Measurements from ENCODE around the gene HIVEP2. TPM values are rescaled to one million over a fixed set of nuclear protein-coding genes. Genes with fewer than 3 reads are reported as not detected.

The HIVEP2 gene
- total RNA-seq, 2 donors from 2014 or later: 1.7 to 2.4 TPM

DNA sequence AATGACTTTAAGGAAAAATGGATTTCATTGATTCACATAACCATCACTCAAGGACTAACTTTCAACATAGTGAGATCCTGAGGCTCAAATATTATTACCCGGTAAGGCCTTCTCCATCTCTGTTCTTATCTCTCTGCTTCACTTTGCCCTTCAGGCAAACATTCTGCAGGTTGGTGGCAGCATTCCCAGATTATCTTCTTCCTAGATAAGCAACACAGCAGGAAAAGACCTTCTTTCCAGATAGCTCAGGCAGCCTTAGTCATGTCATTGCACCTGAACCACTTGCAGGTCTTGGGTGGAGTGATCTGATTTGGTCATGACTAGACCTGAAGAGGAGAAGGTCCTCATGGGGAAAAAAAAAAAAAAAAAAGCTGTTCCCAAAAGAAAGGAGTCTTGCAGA lies 5.3 kb upstream of the HIVEP2 start:
- no peak overlapping the region for H3K27ac Mint-ChIP-seq
- Histone ChIP-seq H3K27me3 (ENCODE audit: control insufficient read depth, insufficient read depth, low read length, poor library complexity, severe bottlenecking) (peaks cover 76% of the 10 kb centered on the region), H3K9me3 (ENCODE audit: control insufficient read depth, low read length) (no peaks in the 10 kb centered on the region), H3K36me3 (ENCODE audit: control insufficient read depth, insufficient read depth, low read length) (no peaks in the 10 kb centered on the region), H3K27ac (ENCODE audit: low read depth, low read length) (no peak overlapping the region), H3K4me3 (ENCODE audit: low read length) (no peak overlapping the region), H3K9ac (ENCODE audit: extremely low read depth, low read length, poor library complexity, severe bottlenecking) (no peak overlapping the region), H3K4me1 (ENCODE audit: control insufficient read depth, insufficient read depth, low read length) (no peaks in the 10 kb centered on the region)
- peaks cover 11% of the 10 kb centered on the region for H3K4me1 Mint-ChIP-seq
- no peak overlapping the region for H3K4me3 Mint-ChIP-seq
- 43 to 52% methylated on average over 1 of the region's 1 CpG for WGBS, 2 experiments (ENCODE audit: insufficient coverage in 1 of 2, insufficient read length in 1 of 2)
- H3K36me3 Mint-ChIP-seq (ENCODE audit: low read depth): no peaks in the 10 kb centered on the region
- TF ChIP-seq, protein P1, sequence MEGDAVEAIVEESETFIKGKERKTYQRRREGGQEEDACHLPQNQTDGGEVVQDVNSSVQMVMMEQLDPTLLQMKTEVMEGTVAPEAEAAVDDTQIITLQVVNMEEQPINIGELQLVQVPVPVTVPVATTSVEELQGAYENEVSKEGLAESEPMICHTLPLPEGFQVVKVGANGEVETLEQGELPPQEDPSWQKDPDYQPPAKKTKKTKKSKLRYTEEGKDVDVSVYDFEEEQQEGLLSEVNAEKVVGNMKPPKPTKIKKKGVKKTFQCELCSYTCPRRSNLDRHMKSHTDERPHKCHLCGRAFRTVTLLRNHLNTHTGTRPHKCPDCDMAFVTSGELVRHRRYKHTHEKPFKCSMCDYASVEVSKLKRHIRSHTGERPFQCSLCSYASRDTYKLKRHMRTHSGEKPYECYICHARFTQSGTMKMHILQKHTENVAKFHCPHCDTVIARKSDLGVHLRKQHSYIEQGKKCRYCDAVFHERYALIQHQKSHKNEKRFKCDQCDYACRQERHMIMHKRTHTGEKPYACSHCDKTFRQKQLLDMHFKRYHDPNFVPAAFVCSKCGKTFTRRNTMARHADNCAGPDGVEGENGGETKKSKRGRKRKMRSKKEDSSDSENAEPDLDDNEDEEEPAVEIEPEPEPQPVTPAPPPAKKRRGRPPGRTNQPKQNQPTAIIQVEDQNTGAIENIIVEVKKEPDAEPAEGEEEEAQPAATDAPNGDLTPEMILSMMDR (conservative IDR thresholded peaks at IDR 0.05): no peak
- H3K9me3 Mint-ChIP-seq: no peaks in the 10 kb centered on the region
- DNase-seq: peak; percentile 57
- H3K27me3 Mint-ChIP-seq (ENCODE audit: insufficient read depth): peaks cover 64% of the 10 kb centered on the region

DNA sequence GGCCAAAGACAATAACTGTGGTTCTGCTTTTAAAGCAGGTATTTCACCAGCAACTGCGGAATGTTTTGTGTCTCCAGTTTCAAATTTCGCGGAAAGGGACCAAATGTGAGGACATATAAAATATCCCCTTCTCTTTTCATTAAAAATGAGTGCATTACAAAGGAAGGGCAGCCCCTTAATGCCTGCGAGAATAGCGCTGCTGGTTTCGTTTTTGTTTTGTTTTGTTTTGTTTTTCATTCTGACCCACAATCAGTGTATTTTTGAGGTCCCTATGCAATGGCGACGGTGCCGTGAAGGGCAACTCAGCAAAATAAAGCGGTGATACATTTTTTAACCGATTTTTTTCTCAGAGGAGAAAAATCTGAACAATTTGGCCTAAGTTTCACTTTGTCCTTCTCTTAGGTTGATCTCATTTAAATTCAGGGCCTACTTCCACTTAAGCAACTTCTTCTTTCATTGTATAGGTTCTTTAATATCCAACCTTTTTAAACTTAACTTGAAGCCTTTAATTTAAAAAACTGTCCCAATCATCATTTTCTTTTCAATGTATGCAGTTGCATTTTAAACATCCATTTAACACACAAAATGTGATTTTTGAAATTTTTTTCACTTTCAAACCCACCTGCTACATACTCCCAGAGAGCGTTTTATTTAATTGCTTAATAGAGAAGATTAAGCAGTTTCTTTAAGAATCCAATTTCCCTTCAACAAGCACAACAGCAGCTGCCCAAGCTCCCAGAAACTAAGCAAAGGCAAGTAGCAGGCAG lies 2.9 kb upstream of the HIVEP2 start:
- Histone ChIP-seq H3K9me3 (ENCODE audit: control insufficient read depth, low read length) (no peaks in the 10 kb centered on the region), H3K36me3 (ENCODE audit: control insufficient read depth, insufficient read depth, low read length) (no peaks in the 10 kb centered on the region), H3K4me1 (ENCODE audit: control insufficient read depth, insufficient read depth, low read length) (no peaks in the 10 kb centered on the region), H3K27me3 (ENCODE audit: control insufficient read depth, insufficient read depth, low read length, poor library complexity, severe bottlenecking) (peaks cover 79% of the 10 kb centered on the region), H3K9ac (ENCODE audit: extremely low read depth, low read length, poor library complexity, severe bottlenecking) (peak overlapping the region; percentile 60), H3K4me3 (ENCODE audit: low read length) (peak overlapping the region; percentile 84), H3K27ac (ENCODE audit: low read depth, low read length) (no peak overlapping the region)
- Mint-ChIP-seq H3K4me3 (peak overlapping the region; percentile 84), H3K4me1 (peaks cover 21% of the 10 kb centered on the region), H3K27ac (peak overlapping the region; percentile 52), H3K27me3 (ENCODE audit: insufficient read depth) (peaks cover 62% of the 10 kb centered on the region), H3K9me3 (no peaks in the 10 kb centered on the region), H3K36me3 (ENCODE audit: low read depth) (no peaks in the 10 kb centered on the region)
- no peak for DNase-seq
- TF ChIP-seq, protein P1 (conservative IDR thresholded peaks at IDR 0.05): no peak
- WGBS, 2 experiments (ENCODE audit: insufficient coverage in 1 of 2, insufficient read length in 1 of 2): 16 to 19% methylated on average over 9 to 12 of the region's 12 CpGs

DNA sequence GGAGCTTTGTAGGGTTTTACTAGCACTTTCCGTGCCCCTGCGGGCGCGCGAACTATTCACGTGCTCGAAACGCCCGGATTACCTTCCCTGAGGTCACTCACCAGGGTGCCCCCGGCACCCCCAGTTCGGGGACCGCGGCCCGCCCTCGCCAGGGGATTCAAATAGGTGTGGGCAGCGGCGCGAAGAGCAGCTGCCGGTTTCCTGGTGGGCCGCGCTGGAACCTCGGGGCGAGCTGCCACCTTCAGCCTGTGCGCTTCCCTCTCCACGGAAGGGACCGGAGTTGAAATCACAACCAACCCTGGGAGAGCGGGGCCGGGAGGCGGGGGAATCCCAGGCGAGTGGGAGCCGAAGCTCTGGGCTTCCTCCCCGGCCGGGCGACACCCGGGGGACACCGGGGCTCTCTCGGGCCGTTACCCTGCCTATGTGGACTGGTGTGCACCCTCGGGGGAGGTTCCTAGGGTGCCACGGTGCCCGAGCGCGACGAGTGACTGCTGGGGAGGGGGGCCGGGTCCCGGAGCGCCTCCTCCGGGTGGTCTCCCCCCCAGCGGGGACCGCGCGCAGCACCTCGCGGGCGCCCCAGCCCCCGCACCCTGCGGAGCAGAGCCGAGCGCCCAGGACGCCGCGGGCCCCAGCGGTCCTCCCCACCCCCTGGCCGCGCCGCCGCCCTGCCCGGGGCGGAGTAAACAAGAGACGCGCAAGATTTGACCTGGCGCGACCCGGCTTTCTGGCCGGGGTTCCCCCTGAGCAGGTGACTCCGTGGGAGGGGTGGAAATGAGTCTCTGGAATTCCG lies 2.1 kb upstream of the HIVEP2 start:
- peak overlapping the region; percentile 84 for H3K4me3 ChIP-seq (ENCODE audit: low read length)
- no peaks in the 10 kb centered on the region for H3K36me3 ChIP-seq (ENCODE audit: control insufficient read depth, insufficient read depth, low read length)
- Mint-ChIP-seq H3K4me3 (peak overlapping the region; percentile 84), H3K4me1 (peaks cover 21% of the 10 kb centered on the region), H3K27me3 (ENCODE audit: insufficient read depth) (peaks cover 55% of the 10 kb centered on the region), H3K27ac (peak overlapping the region; percentile 77), H3K9me3 (no peaks in the 10 kb centered on the region), H3K36me3 (ENCODE audit: low read depth) (no peaks in the 10 kb centered on the region)
- 0 to 2% methylated on average over 12 to 77 of the region's 77 CpGs for WGBS, 2 experiments (ENCODE audit: insufficient coverage in 1 of 2, insufficient read length in 1 of 2)
- peak overlapping the region; percentile 88 for H3K27ac ChIP-seq (ENCODE audit: low read depth, low read length)
- H3K4me1 ChIP-seq (ENCODE audit: control insufficient read depth, insufficient read depth, low read length): no peaks in the 10 kb centered on the region
- peaks cover 72% of the 10 kb centered on the region for H3K27me3 ChIP-seq (ENCODE audit: control insufficient read depth, insufficient read depth, low read length, poor library complexity, severe bottlenecking)
- TF ChIP-seq, protein P1 (conservative IDR thresholded peaks at IDR 0.05): no peak
- no peaks in the 10 kb centered on the region for H3K9me3 ChIP-seq (ENCODE audit: control insufficient read depth, low read length)
- peak overlapping the region; percentile 60 for H3K9ac ChIP-seq (ENCODE audit: extremely low read depth, low read length, poor library complexity, severe bottlenecking)
- DNase-seq: peak; percentile 79

Measured in endodermal cell (in vitro differentiated cells).